ENCODE data around the gene TPSG1. TPM values are rescaled to one million over a fixed set of nuclear protein-coding genes. Genes with fewer than 3 reads are reported as not detected.
"Not testable (repeated sequence)": the region's sequence is repeated elsewhere in the genome, so short reads cannot be mapped to it uniquely, and the experiment has no call there.

TPSG1 gene
- total RNA-seq, 1 donor from 2014 or later, result not detected

DNA sequence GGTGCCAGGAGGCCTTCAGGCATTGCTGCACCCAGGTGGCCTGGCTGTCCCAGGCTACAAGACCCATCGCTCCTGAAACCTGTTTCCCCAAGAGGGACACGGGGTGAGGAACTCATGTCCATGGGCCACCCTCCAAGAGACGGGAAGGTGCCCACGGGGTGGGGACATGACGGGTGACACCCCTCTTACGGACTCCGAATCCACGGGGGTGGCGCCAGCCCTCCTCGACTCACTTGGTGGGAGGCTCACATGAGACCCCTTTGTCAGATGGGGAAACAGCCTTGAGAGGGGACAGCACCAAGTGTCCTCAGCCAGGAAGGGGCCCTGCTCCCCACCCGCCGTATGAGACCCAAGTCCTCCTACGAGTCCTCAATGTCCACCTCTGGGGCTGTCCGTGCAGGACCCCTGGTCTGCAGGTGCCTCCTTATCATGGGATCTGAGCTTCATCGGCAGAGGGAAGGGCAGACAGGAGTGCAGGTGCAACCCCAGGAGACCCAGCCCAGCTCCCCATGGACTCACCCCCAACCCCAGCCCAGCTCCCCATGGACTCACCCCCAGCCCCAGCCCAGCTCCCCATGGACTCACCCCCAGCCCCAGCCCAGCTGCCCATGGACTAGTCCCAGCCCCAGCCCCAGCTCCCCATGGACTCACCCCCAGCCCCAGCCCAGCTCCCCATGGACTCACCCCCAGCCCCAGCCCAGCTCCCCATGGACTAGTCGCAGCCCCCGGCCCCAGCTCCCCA, 5.6 kb upstream of the TPSG1 start:
- DNase-seq (ENCODE audit: low read depth in 2 of 2), result not testable (repeated sequence)

DNA sequence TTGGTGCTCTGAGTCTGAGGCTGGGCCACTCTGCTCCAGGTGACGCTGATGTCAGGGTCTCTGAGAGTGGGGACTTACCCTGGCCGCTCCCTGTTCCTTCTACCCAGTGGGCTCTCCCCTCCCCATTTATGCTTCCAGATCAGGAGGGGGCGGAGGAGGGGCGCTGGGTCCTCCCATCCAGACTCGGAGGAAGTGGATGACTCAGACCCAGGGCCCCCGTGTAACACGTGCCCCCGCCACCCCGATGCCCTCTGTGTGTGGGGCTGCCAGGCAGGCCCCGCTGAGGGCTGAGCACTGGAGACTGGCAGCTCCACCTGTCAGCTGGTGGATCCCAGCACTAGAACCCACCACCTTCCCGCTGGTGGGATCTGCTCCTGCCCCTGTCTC, 5.0 kb upstream of the TPSG1 start, which contains the start of gene TPSB2:
Gene TPSB2 (minus strand): TSS at position 101 of the 387 bp plus-strand sequence. CDS start 233 bp downstream, outside the sequence.
- not testable (repeated sequence) for DNase-seq (ENCODE audit: low read depth in 2 of 2)

DNA sequence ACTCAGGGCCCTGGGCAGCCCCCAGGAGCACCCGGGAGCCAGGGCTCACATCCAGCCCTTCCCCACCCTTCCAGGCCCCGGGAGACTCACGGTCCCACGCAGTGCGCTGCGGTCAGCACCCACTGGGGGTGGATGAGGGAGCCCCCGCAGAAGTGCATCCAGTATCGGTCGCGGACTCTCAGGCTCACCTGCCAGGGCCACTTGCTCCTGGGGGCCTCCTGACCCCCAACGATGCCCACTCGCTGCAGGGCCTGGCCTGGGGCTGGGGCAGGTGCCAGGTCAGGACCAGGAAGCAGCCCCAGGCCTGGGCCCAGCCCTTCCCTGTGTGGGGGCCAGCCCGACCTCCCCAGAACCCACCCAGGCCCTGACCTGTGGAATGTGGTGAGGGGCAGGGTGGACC, 4.4 kb upstream of the TPSG1 start:
- not testable (repeated sequence) for DNase-seq (ENCODE audit: low read depth in 2 of 2)

DNA sequence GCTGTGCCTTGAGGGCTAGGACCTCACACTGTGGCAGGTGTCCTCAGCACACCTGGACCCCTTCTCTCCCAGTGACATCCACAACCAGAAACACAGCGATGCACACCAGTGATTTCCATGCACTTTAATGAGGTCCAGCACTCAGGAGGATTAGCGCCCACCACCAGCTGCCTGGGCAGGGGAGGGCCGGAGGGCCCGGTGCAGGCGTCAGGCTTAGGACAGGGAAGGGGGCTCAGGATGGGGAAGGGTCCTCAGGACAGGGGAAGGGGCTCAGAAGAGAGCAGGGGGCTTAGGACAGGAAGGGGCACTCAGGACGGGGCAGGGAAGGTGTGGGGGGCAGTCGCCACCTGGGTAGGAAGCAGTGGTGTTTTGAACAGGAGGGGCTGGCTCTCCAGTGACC, 3.2 kb upstream of the TPSG1 start:
- DNase-seq (ENCODE audit: low read depth in 2 of 2), result not testable (repeated sequence)

DNA sequence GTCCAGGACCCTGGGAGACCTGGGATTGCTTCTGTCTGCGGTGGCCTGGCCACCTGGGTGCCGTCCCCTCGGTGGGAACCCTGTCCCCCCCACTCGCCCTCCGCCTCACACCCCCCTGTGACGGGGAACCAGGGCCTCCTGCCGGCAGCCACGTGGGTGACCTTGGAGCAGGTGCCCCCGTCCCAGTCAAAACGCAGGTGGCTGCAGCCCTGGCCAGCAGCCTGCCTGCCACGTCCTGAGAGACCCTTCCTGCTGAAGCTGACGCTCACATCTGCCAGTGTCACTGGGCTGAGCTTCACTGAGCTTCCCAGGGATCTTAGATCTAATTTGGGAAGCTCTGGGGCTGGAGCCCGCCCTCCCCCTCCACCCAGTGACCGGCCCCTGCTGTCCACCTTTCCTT, 1.6 kb upstream of the TPSG1 start:
- DNase-seq (ENCODE audit: low read depth in 2 of 2), result not testable (repeated sequence)

DNA sequence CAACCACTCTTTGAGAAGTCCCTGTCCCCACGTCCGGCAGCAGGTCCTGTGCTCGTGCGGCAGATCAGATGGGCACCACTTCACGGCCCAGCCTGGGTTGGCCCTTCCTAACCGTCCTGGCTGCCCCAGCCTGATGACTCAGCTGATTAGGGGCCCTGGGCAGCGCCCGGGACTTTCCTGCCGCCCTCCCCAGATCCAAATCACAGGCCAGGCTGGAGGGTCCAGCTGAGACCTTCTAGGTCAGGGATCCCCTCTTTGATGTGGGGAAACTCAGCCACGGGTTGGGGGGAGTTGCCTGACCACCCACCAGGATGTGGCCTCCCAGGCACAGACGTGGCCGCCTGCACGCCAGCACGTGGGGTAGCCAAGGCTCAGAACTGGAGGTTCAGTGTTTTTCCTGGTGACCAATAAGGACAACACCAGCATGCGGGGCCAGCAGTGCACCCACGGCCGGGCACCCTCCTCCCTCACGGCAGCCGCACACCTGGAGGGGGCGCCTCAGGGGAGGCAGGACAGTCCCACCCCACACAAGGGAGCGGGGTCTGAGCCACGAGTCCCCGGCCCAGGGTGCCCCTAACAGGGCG, 752 bp upstream of the TPSG1 start:
- DNase-seq (ENCODE audit: low read depth in 2 of 2), result not testable (repeated sequence)

DNA sequence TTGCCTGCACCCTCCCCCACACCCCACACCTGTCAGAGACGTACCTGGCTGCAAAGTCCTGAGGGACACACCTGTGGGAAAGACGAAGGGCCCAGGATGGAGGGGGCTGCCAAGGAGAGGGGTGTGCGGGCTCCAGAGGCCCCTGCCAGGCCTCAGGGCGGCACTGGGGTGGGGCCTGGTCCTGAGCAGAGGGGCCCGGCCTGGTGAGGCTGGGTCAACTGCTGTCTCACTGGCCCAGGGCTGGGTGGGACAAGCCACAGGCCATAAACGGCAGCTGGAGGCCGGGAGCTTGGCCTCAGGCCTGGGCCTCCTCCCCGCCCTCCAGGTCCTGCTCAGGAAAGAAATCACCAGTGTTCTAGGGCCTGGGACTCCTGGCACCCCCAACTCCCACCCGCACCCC, 510 bp downstream of the TPSG1 start:
- DNase-seq (ENCODE audit: low read depth in 2 of 2), result no peak

- no peak for DNase-seq (ENCODE audit: low read depth in 2 of 2)
Observed at GRCh38 chr16:1223355-1224214, 1.5 kb downstream of the TPSG1 start.

- no peak for DNase-seq (ENCODE audit: low read depth in 2 of 2)
Observed at GRCh38 chr16:1222553-1223354, 2.3 kb downstream of the TPSG1 start.

- DNase-seq (ENCODE audit: low read depth in 2 of 2), result no peak
Observed at GRCh38 chr16:1221628-1222552, 3.2 kb downstream of the TPSG1 start.

DNA sequence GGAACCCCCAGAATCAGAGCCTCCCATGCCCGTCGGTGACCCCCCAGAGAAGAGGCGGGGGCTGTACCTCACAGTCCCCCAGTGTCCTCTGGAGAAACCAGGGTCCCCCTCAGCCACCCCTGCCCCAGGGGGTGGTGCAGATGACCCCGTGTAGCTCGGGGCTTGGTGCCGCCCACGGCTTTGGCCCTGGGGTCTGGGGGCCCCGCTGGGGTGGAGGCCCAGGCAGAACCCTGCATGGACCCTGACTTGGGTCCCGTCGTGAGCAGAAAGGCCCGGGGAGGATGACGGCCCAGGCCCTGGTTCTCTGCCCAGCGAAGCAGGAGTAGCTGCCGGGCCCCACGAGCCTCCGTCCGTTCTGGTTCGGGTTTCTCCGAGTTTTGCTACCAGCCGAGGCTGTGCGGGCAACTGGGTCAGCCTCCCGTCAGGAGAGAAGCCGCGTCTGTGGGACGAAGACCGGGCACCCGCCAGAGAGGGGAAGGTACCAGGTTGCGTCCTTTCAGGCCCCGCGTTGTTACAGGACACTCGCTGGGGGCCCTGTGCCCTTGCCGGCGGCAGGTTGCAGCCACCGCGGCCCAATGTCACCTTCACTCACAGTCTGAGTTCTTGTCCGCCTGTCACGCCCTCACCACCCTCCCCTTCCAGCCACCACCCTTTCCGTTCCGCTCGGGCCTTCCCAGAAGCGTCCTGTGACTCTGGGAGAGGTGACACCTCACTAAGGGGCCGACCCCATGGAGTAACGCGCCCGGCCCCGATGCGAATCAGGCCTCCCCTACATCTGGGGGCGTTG, 4.0 kb downstream of the TPSG1 start:
- no peak for DNase-seq (ENCODE audit: low read depth in 2 of 2)

GRCh38 chr16:1220098-1220728, 4.9 kb downstream of the TPSG1 start:
- no peak for DNase-seq (ENCODE audit: low read depth in 2 of 2)

- DNase-seq (ENCODE audit: low read depth in 2 of 2), result no peak
Observed at GRCh38 chr16:1218930-1219611, 6.0 kb downstream of the TPSG1 start.

GRCh38 chr16:1218061-1218929, 6.8 kb downstream of the TPSG1 start:
- no peak for DNase-seq (ENCODE audit: low read depth in 2 of 2)

DNA sequence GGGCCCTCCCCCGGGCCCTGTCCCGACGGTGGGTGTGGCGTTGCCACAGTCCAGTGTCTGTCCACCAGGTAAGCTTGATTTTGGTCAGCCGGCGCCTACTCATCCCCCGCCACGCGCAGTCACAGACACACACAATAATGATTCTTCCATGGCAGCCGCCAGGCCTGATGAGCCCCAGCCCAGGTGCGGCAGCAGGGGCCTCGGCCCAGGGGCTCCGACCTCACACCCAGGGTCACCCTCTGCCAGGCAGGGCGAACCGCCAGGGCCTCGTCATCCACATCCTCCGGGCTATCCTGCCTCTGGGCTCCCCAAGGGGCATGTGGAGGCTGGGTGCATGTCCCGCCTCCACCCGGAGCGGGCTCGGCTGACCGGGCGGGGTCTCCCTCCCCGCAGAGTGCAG, 7.5 kb downstream of the TPSG1 start:
- DNase-seq (ENCODE audit: low read depth in 2 of 2), result no peak

- DNase-seq (ENCODE audit: low read depth in 2 of 2), result no peak
Observed at GRCh38 chr16:1216681-1217400, 8.2 kb downstream of the TPSG1 start.

DNA sequence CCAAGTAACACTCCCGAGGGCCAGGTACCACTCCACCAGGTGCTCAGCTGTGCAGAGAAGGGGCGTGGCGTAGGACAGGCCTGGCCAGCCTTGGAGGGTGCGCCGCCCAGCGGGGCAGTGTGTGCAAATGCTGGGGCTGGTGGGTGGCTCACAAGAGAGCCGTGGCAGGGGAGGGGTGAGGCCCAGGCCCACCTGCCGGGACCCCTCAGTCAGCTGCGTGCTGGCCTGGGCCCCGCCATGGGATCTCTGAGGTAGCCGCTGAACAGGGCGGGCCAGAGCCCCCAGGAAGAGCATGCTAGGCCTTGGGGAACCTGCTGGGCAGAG, 8.8 kb downstream of the TPSG1 start:
- DNase-seq (ENCODE audit: low read depth in 2 of 2), result no peak

All from lung microvascular endothelial cell (primary cell).